ENCODE data around the gene PCID2.

DNA sequence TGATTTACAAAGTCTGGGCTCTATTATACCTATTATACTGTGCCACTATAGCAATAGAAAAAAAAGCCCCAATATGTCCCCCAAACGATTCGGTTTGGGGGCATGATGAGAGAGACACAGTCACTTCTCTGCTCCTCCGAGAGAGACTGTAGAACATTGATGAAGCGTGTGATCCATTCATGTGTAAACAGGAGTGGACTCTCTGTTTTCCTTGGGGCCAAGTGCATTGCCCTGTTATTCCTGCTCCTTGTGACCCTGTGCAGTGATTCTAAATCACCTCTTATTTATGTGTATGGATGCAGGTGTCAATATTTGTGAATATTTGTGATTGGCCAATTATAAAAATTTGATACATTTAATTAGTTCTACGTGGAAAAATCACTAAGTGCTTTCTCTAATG lies 68.9 kb downstream of the PCID2 start:
- TF ChIP-seq, protein P1, sequence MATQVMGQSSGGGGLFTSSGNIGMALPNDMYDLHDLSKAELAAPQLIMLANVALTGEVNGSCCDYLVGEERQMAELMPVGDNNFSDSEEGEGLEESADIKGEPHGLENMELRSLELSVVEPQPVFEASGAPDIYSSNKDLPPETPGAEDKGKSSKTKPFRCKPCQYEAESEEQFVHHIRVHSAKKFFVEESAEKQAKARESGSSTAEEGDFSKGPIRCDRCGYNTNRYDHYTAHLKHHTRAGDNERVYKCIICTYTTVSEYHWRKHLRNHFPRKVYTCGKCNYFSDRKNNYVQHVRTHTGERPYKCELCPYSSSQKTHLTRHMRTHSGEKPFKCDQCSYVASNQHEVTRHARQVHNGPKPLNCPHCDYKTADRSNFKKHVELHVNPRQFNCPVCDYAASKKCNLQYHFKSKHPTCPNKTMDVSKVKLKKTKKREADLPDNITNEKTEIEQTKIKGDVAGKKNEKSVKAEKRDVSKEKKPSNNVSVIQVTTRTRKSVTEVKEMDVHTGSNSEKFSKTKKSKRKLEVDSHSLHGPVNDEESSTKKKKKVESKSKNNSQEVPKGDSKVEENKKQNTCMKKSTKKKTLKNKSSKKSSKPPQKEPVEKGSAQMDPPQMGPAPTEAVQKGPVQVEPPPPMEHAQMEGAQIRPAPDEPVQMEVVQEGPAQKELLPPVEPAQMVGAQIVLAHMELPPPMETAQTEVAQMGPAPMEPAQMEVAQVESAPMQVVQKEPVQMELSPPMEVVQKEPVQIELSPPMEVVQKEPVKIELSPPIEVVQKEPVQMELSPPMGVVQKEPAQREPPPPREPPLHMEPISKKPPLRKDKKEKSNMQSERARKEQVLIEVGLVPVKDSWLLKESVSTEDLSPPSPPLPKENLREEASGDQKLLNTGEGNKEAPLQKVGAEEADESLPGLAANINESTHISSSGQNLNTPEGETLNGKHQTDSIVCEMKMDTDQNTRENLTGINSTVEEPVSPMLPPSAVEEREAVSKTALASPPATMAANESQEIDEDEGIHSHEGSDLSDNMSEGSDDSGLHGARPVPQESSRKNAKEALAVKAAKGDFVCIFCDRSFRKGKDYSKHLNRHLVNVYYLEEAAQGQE (IDR thresholded peaks at IDR 0.05; ENCODE audit: unreplicated experiment), result no peak
- TF ChIP-seq, protein P2, sequence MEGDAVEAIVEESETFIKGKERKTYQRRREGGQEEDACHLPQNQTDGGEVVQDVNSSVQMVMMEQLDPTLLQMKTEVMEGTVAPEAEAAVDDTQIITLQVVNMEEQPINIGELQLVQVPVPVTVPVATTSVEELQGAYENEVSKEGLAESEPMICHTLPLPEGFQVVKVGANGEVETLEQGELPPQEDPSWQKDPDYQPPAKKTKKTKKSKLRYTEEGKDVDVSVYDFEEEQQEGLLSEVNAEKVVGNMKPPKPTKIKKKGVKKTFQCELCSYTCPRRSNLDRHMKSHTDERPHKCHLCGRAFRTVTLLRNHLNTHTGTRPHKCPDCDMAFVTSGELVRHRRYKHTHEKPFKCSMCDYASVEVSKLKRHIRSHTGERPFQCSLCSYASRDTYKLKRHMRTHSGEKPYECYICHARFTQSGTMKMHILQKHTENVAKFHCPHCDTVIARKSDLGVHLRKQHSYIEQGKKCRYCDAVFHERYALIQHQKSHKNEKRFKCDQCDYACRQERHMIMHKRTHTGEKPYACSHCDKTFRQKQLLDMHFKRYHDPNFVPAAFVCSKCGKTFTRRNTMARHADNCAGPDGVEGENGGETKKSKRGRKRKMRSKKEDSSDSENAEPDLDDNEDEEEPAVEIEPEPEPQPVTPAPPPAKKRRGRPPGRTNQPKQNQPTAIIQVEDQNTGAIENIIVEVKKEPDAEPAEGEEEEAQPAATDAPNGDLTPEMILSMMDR (conservative IDR thresholded peaks at IDR 0.05; ENCODE audit: low read depth in 2 of 2), result no peak
- TF ChIP-seq JUNB (IDR thresholded peaks at IDR 0.05; ENCODE audit: unreplicated experiment), result no peak
- no peak for TF ChIP-seq EZH2 (IDR thresholded peaks at IDR 0.05; ENCODE audit: low read depth, unreplicated experiment)
- TF ChIP-seq STAT1 (IDR thresholded peaks at IDR 0.05; ENCODE audit: unreplicated experiment), result no peak
